Coronary artery (tissue), 2 donors: ENCODE measurements around the gene C12orf60.

ENCODE experiments used
- DNase-seq: peaks from one replicate; pipeline ENCODE4 v3.0.0-alpha.2; 2017; ENCODE audit warnings: low spot score
- H3K27ac ChIP-seq, 2 donors: fragments of 200-600 bp; sonication (generic); one replicate each; pipeline ENCODE4 v1.5.1; 2016 to 2019
- H3K4me3 ChIP-seq: fragments of 200-600 bp; sonication (generic); 2 replicates; pipeline ENCODE4 v1.5.1; 2016; ENCODE audit warnings: mild to moderate bottlenecking, moderate library complexity
- TF ChIP-seq, protein P1 (sequence below): fragments of 200-600 bp; sonication (generic); IDR thresholded peaks from one replicate; pipeline ENCODE4 v1.5.1; 2019; ENCODE audit warnings: antibody characterized with exemption

The C12orf60 gene

DNA sequence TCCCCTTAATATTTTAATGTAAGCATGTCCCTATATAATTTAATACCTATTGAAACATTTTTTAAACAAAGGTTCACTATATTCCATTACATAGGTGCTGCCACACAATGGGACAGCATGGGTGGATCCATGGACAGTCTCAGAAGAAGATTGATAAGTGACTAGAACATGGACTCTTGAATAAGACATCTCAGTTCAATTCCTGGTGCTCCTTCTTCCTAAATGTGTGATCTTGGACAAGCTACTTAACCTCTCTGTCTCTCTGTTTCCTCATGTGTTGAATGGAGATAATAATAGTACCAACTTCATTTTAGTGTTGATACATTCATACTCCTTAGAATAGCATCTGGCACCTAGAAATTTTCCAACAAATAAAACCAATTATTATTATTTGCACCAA is 40.9 kb downstream of the C12orf60 start:
- no peak for DNase-seq
- Histone ChIP-seq H3K27ac (peak overlapping the region in 1 of 2 donors; percentile 13), H3K4me3 (no peak overlapping the region)
- TF ChIP-seq, protein P1, sequence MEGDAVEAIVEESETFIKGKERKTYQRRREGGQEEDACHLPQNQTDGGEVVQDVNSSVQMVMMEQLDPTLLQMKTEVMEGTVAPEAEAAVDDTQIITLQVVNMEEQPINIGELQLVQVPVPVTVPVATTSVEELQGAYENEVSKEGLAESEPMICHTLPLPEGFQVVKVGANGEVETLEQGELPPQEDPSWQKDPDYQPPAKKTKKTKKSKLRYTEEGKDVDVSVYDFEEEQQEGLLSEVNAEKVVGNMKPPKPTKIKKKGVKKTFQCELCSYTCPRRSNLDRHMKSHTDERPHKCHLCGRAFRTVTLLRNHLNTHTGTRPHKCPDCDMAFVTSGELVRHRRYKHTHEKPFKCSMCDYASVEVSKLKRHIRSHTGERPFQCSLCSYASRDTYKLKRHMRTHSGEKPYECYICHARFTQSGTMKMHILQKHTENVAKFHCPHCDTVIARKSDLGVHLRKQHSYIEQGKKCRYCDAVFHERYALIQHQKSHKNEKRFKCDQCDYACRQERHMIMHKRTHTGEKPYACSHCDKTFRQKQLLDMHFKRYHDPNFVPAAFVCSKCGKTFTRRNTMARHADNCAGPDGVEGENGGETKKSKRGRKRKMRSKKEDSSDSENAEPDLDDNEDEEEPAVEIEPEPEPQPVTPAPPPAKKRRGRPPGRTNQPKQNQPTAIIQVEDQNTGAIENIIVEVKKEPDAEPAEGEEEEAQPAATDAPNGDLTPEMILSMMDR: no peak

- Histone ChIP-seq H3K27ac (peak overlapping the region in 1 of 2 donors; percentile 28), H3K4me3 (no peak overlapping the region)
- TF ChIP-seq, protein P1: peak; percentile 69
- no peak for DNase-seq
These were observed 41.9 kb downstream of the C12orf60 start for GRCh38 chr12:14845350-14845750.

DNA sequence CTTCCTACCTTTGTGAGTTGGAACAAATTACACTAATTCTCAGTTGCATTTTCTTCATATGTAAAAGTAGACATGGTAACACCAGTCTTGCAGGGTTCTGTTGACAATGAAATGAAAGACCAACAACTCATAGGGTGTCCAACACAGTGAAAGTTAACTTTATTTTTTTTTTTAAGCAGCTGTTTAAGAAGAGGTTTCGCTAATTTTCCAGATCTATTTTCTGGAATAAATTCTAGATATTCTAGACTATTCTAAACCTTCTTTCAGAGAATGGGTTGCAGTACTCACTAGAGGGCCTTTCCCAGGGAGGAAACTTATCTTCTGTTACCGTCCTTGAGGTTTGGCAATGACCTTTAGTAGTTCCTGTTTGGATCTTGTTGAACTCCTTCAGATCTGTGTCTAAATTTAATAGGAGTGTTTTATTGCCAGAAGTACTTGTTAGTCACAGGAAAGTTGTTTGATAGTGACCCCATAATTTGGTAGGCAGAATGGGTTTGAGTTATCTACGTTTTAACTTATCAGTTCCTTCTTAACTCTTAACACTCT is 42.6 kb downstream of the C12orf60 start:
- H3K27ac ChIP-seq: peak overlapping the region in 1 of 2 donors; percentile 64

GRCh38 chr12:14846876-14847580 is 43.6 kb downstream of the C12orf60 start:
- TF ChIP-seq, protein P1: no peak
- no peak for DNase-seq
- Histone ChIP-seq H3K4me3 (no peak overlapping the region), H3K27ac (peak overlapping the region in 1 of 2 donors; percentile 47)

More for the DNA sequence above, 42.6 kb downstream of the C12orf60 start:
- no peak overlapping the region for H3K4me3 ChIP-seq
- DNase-seq: no peak
- TF ChIP-seq, protein P1: no peak

GRCh38 chr12:14849661-14850060 is 46.2 kb downstream of the C12orf60 start:
- TF ChIP-seq, protein P1: no peak
- Histone ChIP-seq H3K4me3 (no peak overlapping the region), H3K27ac (peak overlapping the region; percentile 28 to 62)
- no peak for DNase-seq

- Histone ChIP-seq H3K4me3 (no peak overlapping the region), H3K27ac (no peak overlapping the region)
- TF ChIP-seq, protein P1: no peak
- no peak for DNase-seq
These were observed 47.6 kb downstream of the C12orf60 start for GRCh38 chr12:14850929-14851663.
